H1 (cell line): ENCODE results near the gene INO80C. TPM values are rescaled to one million over a fixed set of nuclear protein-coding genes. Genes with fewer than 3 reads are reported as not detected.

Experiments
- CHD1 ChIP-seq: IDR thresholded peaks from 2 replicates; pipeline ENCODE4 v1.6.1; 2012; ENCODE audit warnings: low read depth, low read length, improper control_type of control experiment
- FOSL1 ChIP-seq: IDR thresholded peaks from 2 replicates; pipeline ENCODE4 v1.6.1; 2011; ENCODE audit warnings: mild to moderate bottlenecking, low read depth, low read length, moderate library complexity; ENCODE audit not compliant: insufficient read depth
- SAP30 ChIP-seq: fragments of 300-600 bp; sonication (generic); IDR thresholded peaks from 2 replicates; pipeline ENCODE4 v1.7.1; 2012; ENCODE audit warnings: low read length, moderate library complexity, mild to moderate bottlenecking, inconsistent platforms; ENCODE audit not compliant: insufficient read depth, insufficient replicate concordance
- polyA plus RNA-seq, 7 experiments: library from polyadenylated mRNA; depleted of rRNA in 3 of 7; stranded (reverse) in 5 of 7; unstranded in 2 of 7; fragments of >200 nt in 5 of 7; fragments of 200-250 nt in 2 of 7; gene quantifications; 1 replicate in 5 of 7; 2 replicates in 1 of 7; 4 replicates in 1 of 7; pipeline versions ENCODE4 v1.2.1 to v1.2.3, GENCODE V29; 2011 to 2013; ENCODE audit warnings: missing spikeins in 2 of 7, mixed read lengths in 2 of 7
- total RNA-seq: library from RNA; stranded (reverse); fragmentation: NEBNext Ultra II Directional; extraction: Animal tissue kit (Norgen Biotek cat#: 25700); gene quantifications from 2 replicates; pipeline ENCODE4 v1.2.1, GENCODE V29; 2021

Gene INO80C
- total and polyA plus RNA-seq, 2 of the 8 experiments (the other 6 are each of a cell fraction or from before 2014, with no cell fraction given): 30.1 to 48.9 TPM

DNA sequence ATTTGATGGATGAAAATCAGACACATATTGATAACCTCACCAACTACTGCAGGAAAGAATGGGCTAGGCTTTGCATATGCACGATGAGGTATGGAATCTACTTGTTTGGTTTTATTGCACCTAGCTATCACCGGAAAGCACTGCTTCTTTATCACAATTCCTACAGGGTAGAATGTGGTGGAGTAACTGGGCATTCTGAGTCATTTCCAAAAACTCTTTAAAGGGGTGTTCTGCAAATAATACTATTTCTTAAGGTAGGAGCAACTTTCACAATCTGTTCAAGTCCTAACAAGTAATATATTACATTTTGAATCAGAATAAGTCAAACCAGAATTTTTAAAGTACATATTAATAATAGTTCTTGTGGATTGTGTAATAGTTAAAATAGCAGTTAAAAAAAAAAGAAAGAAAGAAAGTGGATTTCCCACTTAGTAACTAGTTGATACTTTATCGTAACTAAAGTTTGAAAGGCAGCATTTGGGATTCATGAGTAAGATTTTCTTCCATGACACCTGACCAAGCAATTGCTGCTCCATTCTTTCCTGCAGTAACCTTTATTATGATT is 40.5 kb downstream of the INO80C start (continued):
- no peak for TF ChIP-seq CHD1
- no peak for TF ChIP-seq FOSL1
- no peak for TF ChIP-seq SAP30
- TF ChIP-seq, all 59 proteins: peak for 0
